ENCODE data around the gene GRIK1. TPM values are rescaled to one million over a fixed set of nuclear protein-coding genes. Genes with fewer than 3 reads are reported as not detected.

The GRIK1 gene
- total RNA-seq, 3 donors from 2014 or later, result 0.38 to 0.41 TPM; not detected in 1

- TF ChIP-seq, protein P1, sequence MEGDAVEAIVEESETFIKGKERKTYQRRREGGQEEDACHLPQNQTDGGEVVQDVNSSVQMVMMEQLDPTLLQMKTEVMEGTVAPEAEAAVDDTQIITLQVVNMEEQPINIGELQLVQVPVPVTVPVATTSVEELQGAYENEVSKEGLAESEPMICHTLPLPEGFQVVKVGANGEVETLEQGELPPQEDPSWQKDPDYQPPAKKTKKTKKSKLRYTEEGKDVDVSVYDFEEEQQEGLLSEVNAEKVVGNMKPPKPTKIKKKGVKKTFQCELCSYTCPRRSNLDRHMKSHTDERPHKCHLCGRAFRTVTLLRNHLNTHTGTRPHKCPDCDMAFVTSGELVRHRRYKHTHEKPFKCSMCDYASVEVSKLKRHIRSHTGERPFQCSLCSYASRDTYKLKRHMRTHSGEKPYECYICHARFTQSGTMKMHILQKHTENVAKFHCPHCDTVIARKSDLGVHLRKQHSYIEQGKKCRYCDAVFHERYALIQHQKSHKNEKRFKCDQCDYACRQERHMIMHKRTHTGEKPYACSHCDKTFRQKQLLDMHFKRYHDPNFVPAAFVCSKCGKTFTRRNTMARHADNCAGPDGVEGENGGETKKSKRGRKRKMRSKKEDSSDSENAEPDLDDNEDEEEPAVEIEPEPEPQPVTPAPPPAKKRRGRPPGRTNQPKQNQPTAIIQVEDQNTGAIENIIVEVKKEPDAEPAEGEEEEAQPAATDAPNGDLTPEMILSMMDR (IDR thresholded peaks at IDR 0.05), result no peak
- DNase-seq (no peak), ATAC-seq (no peak)
- Histone ChIP-seq H3K4me3 (no peak overlapping the region), H3K9me3 (no peaks in the 10 kb centered on the region), H3K4me1 (ENCODE audit: low read depth) (no peaks in the 10 kb centered on the region), H3K36me3 (ENCODE audit: low read depth) (no peaks in the 10 kb centered on the region)
- intact Hi-C loops (cut with DNase I, micrococcal nuclease), result no loop called here
Observed at GRCh38 chr21:29691616-29692491, 247.9 kb downstream of the GRIK1 start.

DNA sequence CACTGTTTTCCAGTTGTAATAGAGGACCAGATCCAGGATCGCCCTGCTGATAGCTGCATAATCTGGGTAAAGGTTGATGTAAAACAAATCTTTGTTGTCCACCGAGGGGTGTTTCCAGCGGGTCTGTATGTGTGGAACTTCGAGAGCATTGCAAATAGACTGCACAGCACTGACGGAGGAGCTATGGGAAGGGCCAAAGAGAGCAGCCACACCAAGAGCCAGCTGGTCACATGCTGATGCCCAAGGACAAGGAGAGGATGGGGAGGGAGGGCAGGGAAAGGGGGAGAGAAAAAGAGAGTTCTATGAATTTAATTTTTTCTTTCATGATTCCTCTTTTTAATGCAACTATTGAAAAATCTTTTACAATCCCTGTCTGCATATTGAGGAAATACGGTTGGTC, 250.0 kb downstream of the GRIK1 start:
- TF ChIP-seq, protein P1 (IDR thresholded peaks at IDR 0.05), result no peak
- H3K9me3 ChIP-seq, result no peaks in the 10 kb centered on the region
- H3K4me1 ChIP-seq (ENCODE audit: low read depth), result no peaks in the 10 kb centered on the region
- H3K36me3 ChIP-seq (ENCODE audit: low read depth), result no peaks in the 10 kb centered on the region
- no peak for DNase-seq
- no peak for ATAC-seq
- intact Hi-C loops (cut with DNase I, micrococcal nuclease), result no loop called here
- H3K4me3 ChIP-seq, result no peak overlapping the region

DNA sequence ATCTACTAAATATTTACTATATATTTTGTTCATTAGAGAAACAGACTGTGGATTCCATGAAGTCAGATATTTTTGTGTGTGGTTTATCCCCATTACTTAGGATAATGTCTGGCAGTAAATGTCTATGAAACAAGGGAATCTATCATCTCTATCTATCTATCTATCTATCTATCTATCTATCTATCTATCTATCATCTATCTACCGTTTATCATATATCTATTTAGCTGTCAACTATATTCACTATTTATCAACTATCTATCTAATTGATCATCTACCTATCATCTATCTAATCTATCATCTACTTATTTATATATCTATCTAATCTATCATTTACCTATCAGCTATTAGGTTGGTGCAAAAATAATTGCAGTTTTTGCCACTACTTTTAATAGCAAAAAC, 255.7 kb downstream of the GRIK1 start:
- no peak for ATAC-seq
- Histone ChIP-seq H3K4me3 (no peak overlapping the region), H3K4me1 (ENCODE audit: low read depth) (no peaks in the 10 kb centered on the region), H3K36me3 (ENCODE audit: low read depth) (no peaks in the 10 kb centered on the region), H3K9me3 (no peaks in the 10 kb centered on the region)
- no peak for DNase-seq
- TF ChIP-seq, protein P1 (IDR thresholded peaks at IDR 0.05), result no peak
- intact Hi-C loops (cut with DNase I, micrococcal nuclease), result no loop called here

DNA sequence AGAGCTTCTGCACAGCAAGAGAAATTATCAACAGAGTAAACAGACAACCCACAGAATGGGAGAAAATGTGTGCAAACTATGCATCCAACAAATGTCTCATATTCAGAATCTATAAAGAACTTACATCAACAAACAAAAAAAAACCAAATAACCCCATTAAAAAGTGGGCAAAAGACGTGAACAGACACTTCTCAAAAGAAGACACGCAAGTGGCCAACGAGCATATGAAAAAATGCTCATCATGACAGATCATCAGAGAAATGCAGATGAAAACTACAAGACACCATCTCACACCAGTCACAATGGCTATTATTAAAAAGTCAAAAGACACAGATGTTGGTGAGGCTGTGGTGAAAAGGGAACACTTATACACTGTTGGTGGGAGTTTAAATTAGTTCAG, 257.0 kb downstream of the GRIK1 start:
- ATAC-seq (no peak), DNase-seq (no peak)
- Histone ChIP-seq H3K9me3 (no peaks in the 10 kb centered on the region), H3K36me3 (ENCODE audit: low read depth) (no peaks in the 10 kb centered on the region), H3K4me3 (no peak overlapping the region), H3K4me1 (ENCODE audit: low read depth) (no peaks in the 10 kb centered on the region)
- TF ChIP-seq, protein P1 (IDR thresholded peaks at IDR 0.05), result no peak
- intact Hi-C loops (cut with DNase I, micrococcal nuclease), result no loop called here

- DNase-seq, result no peak
- intact Hi-C loops (cut with DNase I, micrococcal nuclease), result no loop called here
- Histone ChIP-seq H3K9me3 (no peaks in the 10 kb centered on the region), H3K4me1 (ENCODE audit: low read depth) (no peaks in the 10 kb centered on the region), H3K4me3 (no peak overlapping the region), H3K36me3 (ENCODE audit: low read depth) (no peaks in the 10 kb centered on the region)
- ATAC-seq, result no peak
- TF ChIP-seq, protein P1 (IDR thresholded peaks at IDR 0.05), result no peak
Observed at GRCh38 chr21:29680273-29680672, 259.5 kb downstream of the GRIK1 start.

Data from mucosa of descending colon (tissue), 3 donors.